Cardiac muscle cell (in vitro differentiated cells and primary cell): Measurements from ENCODE around the gene SH2D7. TPM values are rescaled to one million over a fixed set of nuclear protein-coding genes. Genes with fewer than 3 reads are reported as not detected.

Source experiments
- DNase-seq, 2 donors: peaks; one replicate each; pipeline versions ENCODE4 v3.0.0 to v3.0.0-alpha.2; 2010 to 2017; ENCODE audit warnings: low read depth in 1 of 2, low spot score in 1 of 2
- H3K27ac ChIP-seq: fragments of 200-600 bp; sonication (generic); 2 replicates; pipeline ENCODE4 v1.5.1; 2016
- H3K27me3 ChIP-seq: fragments of 200-600 bp; sonication (generic); 2 replicates; pipeline ENCODE4 v1.6.0; 2016; ENCODE audit warnings: control low read depth
- H3K36me3 ChIP-seq: fragments of 200-600 bp; sonication (generic); 2 replicates; pipeline ENCODE4 v1.5.1; 2016; ENCODE audit warnings: control low read depth
- H3K4me1 ChIP-seq: fragments of 200-600 bp; sonication (generic); 2 replicates; pipeline ENCODE4 v1.8.1; 2017; ENCODE audit warnings: low read depth, mild to moderate bottlenecking, mixed run types
- H3K4me3 ChIP-seq: fragments of 200-600 bp; sonication (generic); 2 replicates; pipeline ENCODE4 v1.5.1; 2016; ENCODE audit warnings: mild to moderate bottlenecking
- H3K9me3 ChIP-seq: fragments of 200-600 bp; sonication (generic); 2 replicates; pipeline ENCODE4 v1.5.1; 2017; ENCODE audit warnings: low read depth, mild to moderate bottlenecking, control low read depth
- CTCF ChIP-seq: IDR thresholded peaks from 2 replicates; pipeline ENCODE4 v1.5.1; 2012; ENCODE audit warnings: low read depth, mild to moderate bottlenecking, low read length
- polyA plus RNA-seq: library from polyadenylated mRNA; unstranded; fragments of >200 nt; fragmentation: Nextera tagmentation; extraction: Ambion mirVana; gene quantifications from 2 replicates; pipeline ENCODE4 v1.2.1, GENCODE V29; 2016
- total RNA-seq: library from RNA; depleted of rRNA; stranded (reverse); fragments of >200 nt; gene quantifications from 2 replicates; pipeline ENCODE4 v1.2.3, GENCODE V29; 2016

Gene SH2D7
- total and polyA plus RNA-seq, 2 experiments from 2014 or later: 0.98 TPM; not detected in 1

GRCh38 chr15:78087951-78088772, 4.2 kb upstream of the SH2D7 start:
- Histone ChIP-seq H3K36me3 (no peaks in the 10 kb centered on the region), H3K4me1 (no peaks in the 10 kb centered on the region), H3K9me3 (no peaks in the 10 kb centered on the region), H3K27ac (no peak overlapping the region), H3K4me3 (no peak overlapping the region), H3K27me3 (no peaks in the 10 kb centered on the region)
- DNase-seq: no peak
- no peak for TF ChIP-seq CTCF

- Histone ChIP-seq H3K27ac (no peak overlapping the region), H3K4me1 (no peaks in the 10 kb centered on the region), H3K27me3 (no peaks in the 10 kb centered on the region), H3K9me3 (no peaks in the 10 kb centered on the region), H3K36me3 (no peaks in the 10 kb centered on the region), H3K4me3 (no peak overlapping the region)
- TF ChIP-seq CTCF: no peak
- no peak for DNase-seq
These were observed 3.6 kb upstream of the SH2D7 start for GRCh38 chr15:78088773-78089080.

- TF ChIP-seq CTCF: no peak
- no peak overlapping the region for H3K27ac ChIP-seq
- no peaks in the 10 kb centered on the region for H3K4me1 ChIP-seq
- DNase-seq: no peak
- no peaks in the 10 kb centered on the region for H3K36me3 ChIP-seq
- no peaks in the 10 kb centered on the region for H3K27me3 ChIP-seq
- no peaks in the 10 kb centered on the region for H3K9me3 ChIP-seq
- H3K4me3 ChIP-seq: no peak overlapping the region
These were observed 1.8 kb upstream of the SH2D7 start for GRCh38 chr15:78090422-78091063.

- Histone ChIP-seq H3K27me3 (no peaks in the 10 kb centered on the region), H3K27ac (no peak overlapping the region), H3K9me3 (no peaks in the 10 kb centered on the region), H3K36me3 (no peaks in the 10 kb centered on the region), H3K4me3 (no peak overlapping the region), H3K4me1 (no peaks in the 10 kb centered on the region)
- no peak for TF ChIP-seq CTCF
- DNase-seq: peak in 1 of 2 donors; percentile 93
These were observed 1.1 kb downstream of the SH2D7 start for GRCh38 chr15:78093242-78094020.

- DNase-seq: no peak
- no peak for TF ChIP-seq CTCF
- no peak overlapping the region for H3K4me3 ChIP-seq
- no peaks in the 10 kb centered on the region for H3K9me3 ChIP-seq
- no peak overlapping the region for H3K27ac ChIP-seq
- no peaks in the 10 kb centered on the region for H3K36me3 ChIP-seq
- no peaks in the 10 kb centered on the region for H3K4me1 ChIP-seq
- H3K27me3 ChIP-seq: no peaks in the 10 kb centered on the region
These were observed 5.3 kb downstream of the SH2D7 start for GRCh38 chr15:78097667-78098066.
